ENCODE measurements around the gene SNRNP200.

DNA sequence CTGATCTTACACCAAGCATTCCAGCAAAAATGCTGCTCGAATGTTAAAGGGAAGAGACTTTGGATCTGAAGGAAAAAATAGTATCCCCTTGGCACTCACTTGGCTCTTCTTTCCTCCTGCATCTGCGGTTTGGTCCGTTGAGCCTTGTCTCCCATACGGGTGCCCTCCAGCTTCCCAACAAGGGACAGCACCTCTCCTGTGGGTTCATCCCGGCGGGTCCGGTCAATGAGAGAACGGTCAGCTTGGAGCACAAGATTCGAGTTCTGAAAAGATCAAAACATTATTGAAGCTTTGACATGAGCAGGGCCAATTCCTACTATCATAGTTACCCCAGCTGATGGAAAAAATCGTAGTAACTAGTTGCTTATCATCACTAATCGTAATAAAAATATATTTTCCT, 740 bp downstream of the SNRNP200 start:
- TF ChIP-seq, protein P1, sequence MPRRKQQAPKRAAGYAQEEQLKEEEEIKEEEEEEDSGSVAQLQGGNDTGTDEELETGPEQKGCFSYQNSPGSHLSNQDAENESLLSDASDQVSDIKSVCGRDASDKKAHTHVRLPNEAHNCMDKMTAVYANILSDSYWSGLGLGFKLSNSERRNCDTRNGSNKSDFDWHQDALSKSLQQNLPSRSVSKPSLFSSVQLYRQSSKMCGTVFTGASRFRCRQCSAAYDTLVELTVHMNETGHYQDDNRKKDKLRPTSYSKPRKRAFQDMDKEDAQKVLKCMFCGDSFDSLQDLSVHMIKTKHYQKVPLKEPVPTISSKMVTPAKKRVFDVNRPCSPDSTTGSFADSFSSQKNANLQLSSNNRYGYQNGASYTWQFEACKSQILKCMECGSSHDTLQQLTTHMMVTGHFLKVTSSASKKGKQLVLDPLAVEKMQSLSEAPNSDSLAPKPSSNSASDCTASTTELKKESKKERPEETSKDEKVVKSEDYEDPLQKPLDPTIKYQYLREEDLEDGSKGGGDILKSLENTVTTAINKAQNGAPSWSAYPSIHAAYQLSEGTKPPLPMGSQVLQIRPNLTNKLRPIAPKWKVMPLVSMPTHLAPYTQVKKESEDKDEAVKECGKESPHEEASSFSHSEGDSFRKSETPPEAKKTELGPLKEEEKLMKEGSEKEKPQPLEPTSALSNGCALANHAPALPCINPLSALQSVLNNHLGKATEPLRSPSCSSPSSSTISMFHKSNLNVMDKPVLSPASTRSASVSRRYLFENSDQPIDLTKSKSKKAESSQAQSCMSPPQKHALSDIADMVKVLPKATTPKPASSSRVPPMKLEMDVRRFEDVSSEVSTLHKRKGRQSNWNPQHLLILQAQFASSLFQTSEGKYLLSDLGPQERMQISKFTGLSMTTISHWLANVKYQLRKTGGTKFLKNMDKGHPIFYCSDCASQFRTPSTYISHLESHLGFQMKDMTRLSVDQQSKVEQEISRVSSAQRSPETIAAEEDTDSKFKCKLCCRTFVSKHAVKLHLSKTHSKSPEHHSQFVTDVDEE (CRISPR knock-in tag; IDR thresholded peaks at IDR 0.05) = no peak
- TF ChIP-seq SNAI2 (CRISPR knock-in tag; IDR thresholded peaks at IDR 0.05) (no peak), ZFP30 (CRISPR knock-in tag; IDR thresholded peaks at IDR 0.05) (no peak), OSR1 (CRISPR knock-in tag; IDR thresholded peaks at IDR 0.05) (no peak), ZC3H10 (CRISPR knock-in tag; IDR thresholded peaks at IDR 0.05) (no peak), RARB (CRISPR knock-in tag; IDR thresholded peaks at IDR 0.05) (no peak), ARNTL (CRISPR knock-in tag; IDR thresholded peaks at IDR 0.05; ENCODE audit: borderline replicate concordance, low read depth) (no peak), CSDC2 (CRISPR knock-in tag; IDR thresholded peaks at IDR 0.05) (no peak)
- TF ChIP-seq, protein P2, sequence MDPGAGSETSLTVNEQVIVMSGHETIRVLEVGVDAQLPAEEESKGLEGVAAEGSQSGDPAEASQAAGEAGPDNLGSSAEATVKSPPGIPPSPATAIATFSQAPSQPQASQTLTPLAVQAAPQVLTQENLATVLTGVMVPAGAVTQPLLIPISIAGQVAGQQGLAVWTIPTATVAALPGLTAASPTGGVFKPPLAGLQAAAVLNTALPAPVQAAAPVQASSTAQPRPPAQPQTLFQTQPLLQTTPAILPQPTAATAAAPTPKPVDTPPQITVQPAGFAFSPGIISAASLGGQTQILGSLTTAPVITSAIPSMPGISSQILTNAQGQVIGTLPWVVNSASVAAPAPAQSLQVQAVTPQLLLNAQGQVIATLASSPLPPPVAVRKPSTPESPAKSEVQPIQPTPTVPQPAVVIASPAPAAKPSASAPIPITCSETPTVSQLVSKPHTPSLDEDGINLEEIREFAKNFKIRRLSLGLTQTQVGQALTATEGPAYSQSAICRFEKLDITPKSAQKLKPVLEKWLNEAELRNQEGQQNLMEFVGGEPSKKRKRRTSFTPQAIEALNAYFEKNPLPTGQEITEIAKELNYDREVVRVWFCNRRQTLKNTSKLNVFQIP (CRISPR knock-in tag; IDR thresholded peaks at IDR 0.05; ENCODE audit: borderline replicate concordance, low read depth) = no peak
- TF ChIP-seq, protein P3, sequence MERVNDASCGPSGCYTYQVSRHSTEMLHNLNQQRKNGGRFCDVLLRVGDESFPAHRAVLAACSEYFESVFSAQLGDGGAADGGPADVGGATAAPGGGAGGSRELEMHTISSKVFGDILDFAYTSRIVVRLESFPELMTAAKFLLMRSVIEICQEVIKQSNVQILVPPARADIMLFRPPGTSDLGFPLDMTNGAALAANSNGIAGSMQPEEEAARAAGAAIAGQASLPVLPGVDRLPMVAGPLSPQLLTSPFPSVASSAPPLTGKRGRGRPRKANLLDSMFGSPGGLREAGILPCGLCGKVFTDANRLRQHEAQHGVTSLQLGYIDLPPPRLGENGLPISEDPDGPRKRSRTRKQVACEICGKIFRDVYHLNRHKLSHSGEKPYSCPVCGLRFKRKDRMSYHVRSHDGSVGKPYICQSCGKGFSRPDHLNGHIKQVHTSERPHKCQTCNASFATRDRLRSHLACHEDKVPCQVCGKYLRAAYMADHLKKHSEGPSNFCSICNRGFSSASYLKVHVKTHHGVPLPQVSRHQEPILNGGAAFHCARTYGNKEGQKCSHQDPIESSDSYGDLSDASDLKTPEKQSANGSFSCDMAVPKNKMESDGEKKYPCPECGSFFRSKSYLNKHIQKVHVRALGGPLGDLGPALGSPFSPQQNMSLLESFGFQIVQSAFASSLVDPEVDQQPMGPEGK (CRISPR knock-in tag; IDR thresholded peaks at IDR 0.05; ENCODE audit: borderline replicate concordance) = no peak

Measured in SK-N-SH treated with all-trans-retinoic acid at 6 μM for 48 hours (cell line).